Right lobe of liver (tissue), 6 donors: ENCODE results near the gene ZNF841. TPM values are rescaled to one million over a fixed set of nuclear protein-coding genes. Genes with fewer than 3 reads are reported as not detected.

Source experiments
- ATAC-seq, 4 donors: fragments of 200-7000 bp; cut with Tn5 transposase; one replicate each; pipeline ENCODE4 v1.9.1; 2020; ENCODE audit warnings: mild to moderate bottlenecking in 4 of 4, moderate library complexity in 4 of 4
- DNase-seq, 3 donors: peaks; one replicate each; pipeline ENCODE4 v3.0.0-alpha.2; 2020
- H3K27ac ChIP-seq, 3 donors: fragments of 200-600 bp; one replicate each; pipeline ENCODE4 v1.8.0; 2022
- H3K27me3 ChIP-seq, 2 donors: fragments of 200-600 bp; one replicate each; pipeline ENCODE4 v1.8.0; 2022
- H3K36me3 ChIP-seq, 4 donors: fragments of 200-600 bp; sonication (generic) in 1 of 4; one replicate each; pipeline versions ENCODE4 v1.5.1 to v1.8.0; 2017 to 2022; ENCODE audit warnings: control low read depth in 1 of 4
- H3K4me1 ChIP-seq, 4 donors: fragments of 200-600 bp; sonication (generic) in 1 of 4; one replicate each; pipeline versions ENCODE4 v1.5.1 to v1.8.0; 2017 to 2022; ENCODE audit warnings: control low read depth in 1 of 4
- H3K4me3 ChIP-seq, 3 donors: fragments of 200-600 bp; one replicate each; pipeline ENCODE4 v1.8.0; 2022
- H3K9me3 ChIP-seq, 4 donors: fragments of 200-600 bp; sonication (generic) in 1 of 4; one replicate each; pipeline versions ENCODE4 v1.5.1 to v1.8.0; 2017 to 2022; ENCODE audit warnings: control low read depth in 1 of 4
- CTCF ChIP-seq, 4 donors: fragments of 200-600 bp in 3 of 4; fragments of 450-650 bp in 1 of 4; IDR thresholded peaks; one replicate each; pipeline versions ENCODE4 v1.5.1 to v1.8.0; 2016 to 2022; ENCODE audit warnings: antibody characterized with exemption in 4 of 4, mild to moderate bottlenecking in 2 of 4
- POLR2A ChIP-seq: fragments of 450-650 bp; IDR thresholded peaks from one replicate; pipeline ENCODE4 v1.6.1; 2017; ENCODE audit warnings: antibody characterized with exemption, mild to moderate bottlenecking
- WGBS: methylation state at CpG from one replicate; pipeline ENCODE4 v1.1.6; 2018; ENCODE audit warnings: low coverage, low lambda C conversion rate; ENCODE audit not compliant: insufficient coverage; ENCODE audit errors: missing lambda C conversion rate; 5-methylcytosine and 5-hydroxymethylcytosine counted together
- intact Hi-C, 2 donors: fragments of 100-400 bp; cut with DNase I; formaldehyde crosslinking; loops; one replicate each; pipeline versions ENCODE4 v1.11.2 to v1.14.1; 2022
- small RNA-seq, 2 experiments: library from RNA; depleted of rRNA; stranded (forward); fragments of <200 nt; gene quantifications; one replicate each; pipeline ENCODE3, GENCODE V24; 2016
- total RNA-seq, 6 experiments: library from RNA; depleted of rRNA in 2 of 6; stranded (reverse); fragments of >200 nt in 2 of 6; fragmentation: NEBNext Ultra II Directional in 3 of 6; extraction: Animal tissue kit (Norgen Biotek cat#: 25700) in 3 of 6; gene quantifications; one replicate each; pipeline versions ENCODE4 v1.1.0 to v1.2.4, GENCODE V29; 2016 to 2023
- donor health status: DM: no; HTN: yes; CAD: no.
- donor health status: DM: no; HTN: no; CAD: no.
- donor health status: DM: no; HTN: no; CAD: no.
- donor health status: DM: no; HTN: yes; CAD: no.
- donor health status: DM: no; HTN: yes; CAD: no.

The ZNF841 gene
- total RNA-seq, 6 experiments from 2014 or later: 2.8 to 8.7 (median 5.8) TPM

- H3K4me1 ChIP-seq: no peaks in the 10 kb centered on the region
- H3K36me3 ChIP-seq: peaks cover 0 to 65% (median 33%) of the 10 kb centered on the region in 4 donors
- WGBS: 93% methylated on average over 3 of the region's 4 CpGs
- H3K27me3 ChIP-seq: no peaks in the 10 kb centered on the region
- TF ChIP-seq POLR2A (no peak), CTCF (IDR thresholded peaks at IDR 0.05) (no peak)
- intact Hi-C loops: no loop called here
- ATAC-seq (no peak), DNase-seq (no peak)
- no peak overlapping the region for H3K27ac ChIP-seq
- H3K9me3 ChIP-seq: peaks cover 0 to 47% (median 21%) of the 10 kb centered on the region in 4 donors
- H3K4me3 ChIP-seq: no peak overlapping the region
These were observed 75.1 kb downstream of the ZNF841 start for GRCh38 chr19:52020506-52020905.

Small RNA genes within 50 kb of the gene (small RNA-seq; reads per million reads assigned to genes)
- 0 reads per million in 2 experiments for gene RPL37P23

Other genes starting within 250 kb of the ZNF841 start
- gene ZNF577, start 207.8 kb downstream of the ZNF841 start, total RNA-seq: 1 to 10 TPM; 1.4 to 6.6 (median 3.8) TPM
- gene ZNF649, start 190.7 kb downstream of the ZNF841 start, total RNA-seq: 1 to 10 TPM; 2.0 to 5.4 (median 2.4) TPM
- 1 to 10 TPM in 5 of 6 experiments, under 1 TPM in 1; 0.87 to 2.7 (median 2.2) TPM for gene ZNF613, start 168.3 kb downstream of the ZNF841 start, total RNA-seq
- gene ZNF350, start 108.9 kb downstream of the ZNF841 start, total RNA-seq: 1 to 10 TPM; 2.5 to 5.8 (median 3.4) TPM
- gene ZNF615, start 87.6 kb downstream of the ZNF841 start, total RNA-seq: 1 to 10 TPM; 1.2 to 5.0 (median 3.3) TPM
- 1 to 10 TPM; 1.2 to 2.7 (median 1.6) TPM for gene ZNF614, start 67.4 kb downstream of the ZNF841 start, total RNA-seq
- gene ZNF432, start 46.9 kb downstream of the ZNF841 start, total RNA-seq: 1 to 10 TPM in 5 of 6 experiments, under 1 TPM in 1; 0.86 to 3.9 (median 3.3) TPM
- gene ZNF616, start 44.2 kb upstream of the ZNF841 start, total RNA-seq: 1 to 10 TPM; 1.9 to 6.2 (median 4.2) TPM
- gene ZNF836, start 75.9 kb upstream of the ZNF841 start, total RNA-seq: 1 to 10 TPM; 1.5 to 3.7 (median 2.8) TPM
- gene PPP2R1A, start 94.3 kb upstream of the ZNF841 start, total RNA-seq: 10 to 100 TPM; 59.4 to 93.0 (median 82.4) TPM
- gene ZNF766, start 173.8 kb upstream of the ZNF841 start, total RNA-seq: 1 to 10 TPM; 2.3 to 6.0 (median 4.9) TPM
- gene ZNF480, start 201.4 kb upstream of the ZNF841 start, total RNA-seq: 1 to 10 TPM; 3.7 to 7.1 (median 5.3) TPM
- under 1 TPM in 5 of 6 experiments, not detected in 1; 0.16 to 0.51 (median 0.39) TPM for gene ZNF610, start 240.5 kb upstream of the ZNF841 start, total RNA-seq